ENCODE data around the gene DUSP12. TPM values are rescaled to one million over a fixed set of nuclear protein-coding genes. Genes with fewer than 3 reads are reported as not detected.

Gene DUSP12
- total RNA-seq, 1 donor from 2014 or later = 21.0 TPM

- H3K36me3 ChIP-seq = no peaks in the 10 kb centered on the region
- intact Hi-C loops (cut with DNase I) = no loop called here
- no peak overlapping the region for H3K27ac ChIP-seq
- no peak overlapping the region for H3K4me3 ChIP-seq
- peaks cover 0 to 16% of the 10 kb centered on the region in 2 donors for H3K4me1 ChIP-seq
- no peak for DNase-seq (ENCODE audit: low spot score in 2 of 2)
- H3K27me3 ChIP-seq = no peaks in the 10 kb centered on the region
- no peak for TF ChIP-seq CTCF (IDR thresholded peaks at IDR 0.05)
- H3K9me3 ChIP-seq = no peaks in the 10 kb centered on the region
These were observed 20.7 kb downstream of the DUSP12 start for GRCh38 chr1:161770250-161770649.

GRCh38 chr1:161771161-161771560 is 21.6 kb downstream of the DUSP12 start:
- Histone ChIP-seq H3K36me3 (no peaks in the 10 kb centered on the region), H3K4me3 (no peak overlapping the region), H3K4me1 (peaks cover 0 to 16% of the 10 kb centered on the region in 2 donors), H3K27ac (no peak overlapping the region), H3K27me3 (no peaks in the 10 kb centered on the region), H3K9me3 (no peaks in the 10 kb centered on the region)
- TF ChIP-seq CTCF (IDR thresholded peaks at IDR 0.05) = no peak
- DNase-seq (ENCODE audit: low spot score in 2 of 2) = no peak
- intact Hi-C loops (cut with DNase I) = no loop called here

- H3K27ac ChIP-seq = no peak overlapping the region
- H3K27me3 ChIP-seq = no peaks in the 10 kb centered on the region
- no peak overlapping the region for H3K4me3 ChIP-seq
- intact Hi-C loops (cut with DNase I) = no loop called here
- H3K9me3 ChIP-seq = no peaks in the 10 kb centered on the region
- no peak for TF ChIP-seq CTCF (IDR thresholded peaks at IDR 0.05)
- H3K4me1 ChIP-seq = peaks cover 0 to 13% of the 10 kb centered on the region in 2 donors
- DNase-seq (ENCODE audit: low spot score in 2 of 2) = no peak
- H3K36me3 ChIP-seq = no peaks in the 10 kb centered on the region
These were observed 22.4 kb downstream of the DUSP12 start for GRCh38 chr1:161771973-161772372.

- Histone ChIP-seq H3K4me1 (peaks cover 0 to 9% of the 10 kb centered on the region in 2 donors), H3K9me3 (no peaks in the 10 kb centered on the region)
These were observed 22.8 kb downstream of the DUSP12 start for GRCh38 chr1:161772397-161772796.

GRCh38 chr1:161773791-161774190 is 24.2 kb downstream of the DUSP12 start:
- TF ChIP-seq CTCF (IDR thresholded peaks at IDR 0.05) = no peak

More at GRCh38 chr1:161772397-161772796, 22.8 kb downstream of the DUSP12 start:
- no peak overlapping the region for H3K4me3 ChIP-seq
- no peaks in the 10 kb centered on the region for H3K36me3 ChIP-seq
- H3K27ac ChIP-seq = no peak overlapping the region
- no peak for TF ChIP-seq CTCF (IDR thresholded peaks at IDR 0.05)
- DNase-seq (ENCODE audit: low spot score in 2 of 2) = no peak
- intact Hi-C loops (cut with DNase I) = no loop called here
- H3K27me3 ChIP-seq = no peaks in the 10 kb centered on the region

GRCh38 chr1:161777261-161777660 is 27.7 kb downstream of the DUSP12 start:
- Histone ChIP-seq H3K27ac (no peak overlapping the region), H3K9me3 (no peaks in the 10 kb centered on the region), H3K27me3 (no peaks in the 10 kb centered on the region), H3K4me3 (no peak overlapping the region), H3K36me3 (peaks cover 3 to 5% of the 10 kb centered on the region in 2 donors), H3K4me1 (no peaks in the 10 kb centered on the region)
- intact Hi-C loops (cut with DNase I) = no loop called here
- TF ChIP-seq CTCF (IDR thresholded peaks at IDR 0.05) = no peak
- DNase-seq (ENCODE audit: low spot score in 2 of 2) = no peak

More at GRCh38 chr1:161773791-161774190, 24.2 kb downstream of the DUSP12 start:
- Histone ChIP-seq H3K9me3 (no peaks in the 10 kb centered on the region), H3K4me3 (no peak overlapping the region), H3K27me3 (no peaks in the 10 kb centered on the region), H3K36me3 (no peaks in the 10 kb centered on the region), H3K27ac (no peak overlapping the region), H3K4me1 (peaks cover 0 to 2% of the 10 kb centered on the region in 2 donors)
- no peak for DNase-seq (ENCODE audit: low spot score in 2 of 2)
- intact Hi-C loops (cut with DNase I) = no loop called here
